HG03025 (cell line): ENCODE data around the gene PCBP1.
"Not testable (repeated sequence)": the region's sequence is repeated elsewhere in the genome, so short reads cannot be mapped to it uniquely, and the experiment has no call there.

Experiments
- ATAC-seq: cut with Tn5 transposase; IDR thresholded peaks from one replicate; pipeline ENCODE4 v1.9.1; 2021; ENCODE audit warnings: mild to moderate bottlenecking, moderate library complexity; ENCODE audit not compliant: unreplicated experiment, low FRiP score

The PCBP1 gene

DNA sequence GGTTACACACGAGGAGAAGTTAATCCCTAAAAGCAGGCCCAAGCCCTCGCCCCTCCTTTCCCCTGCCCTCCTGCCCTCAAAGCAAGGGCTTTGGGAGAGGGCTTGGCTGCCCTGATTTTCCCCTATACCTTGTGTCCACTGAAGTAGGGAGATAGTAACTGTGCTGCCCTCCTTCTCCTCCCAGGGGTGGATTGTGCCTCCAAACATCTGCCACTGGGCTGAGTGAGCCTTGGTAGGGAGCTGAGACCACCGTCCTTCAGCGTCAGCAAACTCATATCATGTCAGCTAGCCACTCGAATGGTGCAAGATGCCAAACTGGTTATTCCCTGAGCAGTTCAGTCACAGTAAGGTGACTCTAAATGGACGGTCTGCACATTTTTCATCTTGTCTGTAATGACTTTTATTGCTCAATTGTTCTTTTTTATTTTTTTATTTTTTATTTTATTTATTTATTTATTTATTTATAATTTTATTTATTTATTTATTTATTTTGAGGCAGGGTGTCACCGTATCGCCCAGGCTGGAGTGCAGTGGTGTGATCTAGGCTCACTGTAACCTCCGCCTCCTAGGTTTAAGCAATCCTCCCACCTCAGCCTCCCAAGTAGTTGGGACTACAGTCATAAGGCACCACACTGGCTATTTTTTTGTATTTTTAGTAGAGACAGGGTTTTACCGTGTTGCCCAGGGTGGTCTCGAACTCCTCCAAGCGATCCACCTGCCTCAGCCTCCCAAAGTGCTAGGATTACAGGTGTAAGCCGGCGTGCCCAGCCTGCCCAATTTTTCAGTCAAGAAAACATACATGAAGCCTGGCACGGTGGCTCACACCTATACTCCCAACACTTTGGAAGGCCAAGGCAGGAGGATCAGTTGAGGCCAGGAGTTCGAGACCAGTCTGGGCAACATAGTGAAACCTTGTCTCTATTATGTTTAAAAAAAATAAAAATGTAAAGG lies 8.7 kb downstream of the PCBP1 start:
- no peak for ATAC-seq

DNA sequence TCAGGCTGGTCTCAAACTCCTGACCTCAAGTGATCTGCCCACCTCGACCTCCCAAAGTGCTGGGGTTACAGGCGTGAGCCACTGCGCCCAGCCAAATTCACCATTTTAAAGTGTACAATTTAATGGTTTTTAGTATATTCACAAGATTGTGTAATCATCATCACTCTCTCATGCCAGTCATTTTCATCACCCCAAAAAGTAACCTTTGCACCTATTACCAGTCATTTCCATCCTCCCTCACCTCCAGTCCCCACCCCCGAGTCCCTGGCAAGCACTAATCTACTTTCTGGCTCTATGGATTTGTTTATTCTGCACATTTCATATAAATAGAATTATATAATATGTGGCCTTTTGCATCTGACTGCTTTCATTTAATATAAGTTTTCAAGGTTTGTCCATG lies 10.8 kb downstream of the PCBP1 start:
- no peak for ATAC-seq

DNA sequence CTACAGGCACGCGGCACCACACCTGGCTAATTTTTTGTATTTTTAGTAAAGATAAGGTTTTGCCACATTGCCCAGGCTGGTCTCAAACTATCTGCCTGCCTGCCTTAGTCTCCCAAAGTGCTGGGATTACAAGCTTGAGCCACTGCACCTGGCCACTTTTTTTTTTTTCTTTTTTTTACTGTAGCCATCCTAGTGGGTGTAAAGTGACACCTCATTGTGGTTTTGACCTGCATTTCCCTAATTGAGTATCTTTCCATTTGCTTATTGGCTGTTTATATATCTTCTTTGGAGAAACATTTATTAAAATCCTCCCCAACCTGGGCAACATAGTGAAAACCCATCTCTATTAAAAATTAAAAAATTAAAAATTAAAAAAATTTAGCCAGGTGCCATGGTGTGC lies 12.0 kb downstream of the PCBP1 start:
- ATAC-seq: no peak

DNA sequence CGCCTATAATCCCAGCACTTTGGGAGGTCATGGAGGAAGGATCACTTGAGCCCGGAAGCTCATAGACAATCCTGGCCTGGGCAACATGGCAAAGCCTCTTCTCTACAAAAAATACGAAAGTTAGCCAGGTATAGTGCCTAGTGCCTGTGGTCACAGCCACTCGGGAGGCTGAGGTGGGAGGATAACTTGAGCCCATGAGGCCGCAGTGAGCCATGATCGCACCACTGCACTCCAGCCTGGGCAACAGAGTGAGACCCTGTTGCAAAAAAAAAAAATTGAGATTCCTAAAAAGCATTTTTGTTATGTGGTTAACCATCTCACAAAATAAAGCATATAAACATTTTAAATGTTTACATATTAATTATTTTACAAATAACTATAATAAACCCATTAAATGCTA lies 13.9 kb downstream of the PCBP1 start:
- ATAC-seq: no peak

DNA sequence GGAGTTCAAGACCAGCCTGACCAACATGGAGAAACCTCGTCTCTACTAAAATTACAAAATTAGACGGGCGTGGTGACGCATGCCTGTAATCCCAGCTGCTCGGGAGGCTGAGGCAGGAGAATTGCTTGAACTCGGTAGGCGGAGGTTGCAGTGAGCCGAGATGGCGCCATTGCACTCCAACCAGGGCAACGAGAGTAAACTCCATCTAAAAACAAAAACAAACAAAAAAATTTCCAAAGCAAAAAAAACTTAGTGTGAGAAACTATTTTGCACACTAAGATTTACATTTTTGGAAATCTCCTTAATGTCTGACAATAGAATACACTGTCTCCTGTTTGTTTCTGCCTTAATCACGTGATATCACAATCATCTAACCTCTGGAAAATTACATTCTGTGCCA lies 14.4 kb downstream of the PCBP1 start:
- ATAC-seq: not testable (repeated sequence)

DNA sequence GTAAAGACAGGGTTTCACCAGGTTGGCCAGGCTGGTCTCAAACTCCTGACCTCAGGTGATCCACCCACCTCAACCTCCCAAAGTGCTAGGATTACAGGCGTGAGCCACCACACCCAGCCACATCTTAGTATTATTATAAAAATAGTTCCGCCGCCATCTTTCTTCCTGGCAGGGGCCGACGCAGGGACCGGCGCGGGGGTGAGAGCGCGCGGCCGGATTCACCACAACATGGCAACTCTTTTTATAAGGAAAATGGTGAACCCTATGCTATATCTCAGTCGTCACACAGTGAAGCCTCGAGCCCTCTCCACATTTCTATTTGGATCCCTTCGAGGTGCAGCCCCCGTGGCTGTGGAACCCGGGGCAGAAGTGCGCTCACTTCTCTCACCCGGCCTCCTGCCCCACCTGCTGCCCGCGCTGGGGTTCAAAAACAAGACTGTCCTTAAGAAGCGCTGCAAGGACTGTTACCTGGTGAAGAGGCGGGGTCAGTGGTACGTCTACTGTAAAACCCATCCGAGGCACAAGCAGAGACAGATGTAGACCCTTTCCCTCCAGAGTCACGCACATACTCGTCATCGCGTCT lies 15.1 kb downstream of the PCBP1 start:
- ATAC-seq: not testable (repeated sequence)

DNA sequence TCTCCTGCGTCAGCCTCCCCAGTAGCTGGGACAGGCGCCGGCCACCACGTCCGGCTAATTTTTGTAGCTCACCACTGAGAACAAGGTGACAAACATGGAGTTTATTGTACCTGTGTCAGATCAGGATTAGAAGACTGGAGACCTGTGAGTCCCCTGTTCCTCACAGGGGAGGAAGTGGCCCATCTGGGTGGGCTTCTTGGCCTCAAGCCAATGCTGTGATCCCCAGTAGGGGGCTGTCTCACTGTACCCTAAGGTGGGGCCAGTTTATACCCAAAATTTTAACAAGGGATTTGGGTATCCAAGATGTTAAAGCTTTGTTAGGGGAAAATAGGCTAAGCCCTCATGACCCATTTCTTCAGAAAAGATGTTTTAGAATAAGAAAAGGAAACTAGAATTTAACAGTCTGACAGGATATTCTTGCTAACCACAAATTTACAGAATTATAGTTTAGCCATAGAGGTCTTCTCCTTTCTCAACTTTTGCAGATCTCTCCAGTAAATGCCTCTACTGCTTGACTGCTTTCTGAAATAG lies 16.3 kb downstream of the PCBP1 start:
- ATAC-seq: no peak

DNA sequence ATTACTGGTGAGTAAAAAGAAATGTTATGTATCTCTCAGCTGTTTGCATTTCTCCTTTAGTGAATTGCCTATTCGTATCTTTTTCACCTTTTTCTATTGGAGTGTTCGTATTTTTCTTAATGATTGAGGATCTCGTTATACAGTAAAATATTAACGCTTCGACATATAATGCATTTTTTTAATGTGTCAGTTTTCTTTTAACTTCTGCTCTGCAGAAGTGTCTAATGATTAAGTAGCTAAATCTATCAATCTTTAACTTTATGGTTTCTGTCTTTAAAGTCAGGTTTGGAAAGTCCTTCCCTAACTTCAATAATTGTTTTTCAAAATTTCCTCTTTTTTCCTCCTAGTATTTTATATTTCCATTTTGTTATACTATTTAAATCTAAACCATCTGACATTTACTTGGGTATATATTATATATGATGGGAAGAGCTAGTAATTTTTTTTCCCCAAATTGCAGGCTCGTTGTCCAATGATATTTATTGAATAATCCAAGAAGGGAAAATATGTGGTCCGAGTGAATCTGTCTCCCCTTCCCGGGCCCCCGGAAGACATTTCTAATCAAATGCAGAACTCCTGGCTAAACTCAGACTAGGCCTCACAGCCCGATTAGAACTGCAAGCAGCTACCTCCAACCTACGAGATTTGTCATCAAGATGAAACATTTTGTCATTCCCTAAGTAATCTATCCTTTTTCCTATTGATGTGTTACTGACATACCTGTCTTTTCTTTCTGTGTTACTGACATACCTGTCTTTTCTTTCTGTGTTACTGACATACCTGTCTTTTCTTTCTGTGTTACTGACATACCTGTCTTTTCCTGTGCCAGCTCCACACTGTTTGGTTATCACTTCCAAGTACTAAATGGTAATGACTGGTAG lies 17.2 kb downstream of the PCBP1 start:
- no peak for ATAC-seq

DNA sequence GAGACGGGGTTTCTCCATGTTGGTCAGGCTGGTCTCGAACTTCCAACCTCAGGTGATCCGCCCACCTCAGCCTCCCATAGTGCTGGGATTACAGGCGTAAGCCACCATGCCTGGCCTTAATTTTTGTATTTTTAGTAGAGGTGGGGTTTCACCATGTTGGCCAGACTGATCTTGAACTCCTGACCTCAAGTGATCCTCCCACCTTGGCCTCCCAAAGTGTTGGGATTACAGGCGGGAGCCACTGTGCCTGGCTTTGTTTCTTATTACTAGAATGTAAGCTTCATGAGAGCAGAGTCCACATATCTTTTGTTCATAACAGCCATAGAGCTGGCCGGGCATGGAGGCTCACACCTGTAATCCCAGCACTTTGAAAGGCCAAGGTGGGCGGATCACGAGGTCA lies 18.9 kb downstream of the PCBP1 start:
- not testable (repeated sequence) for ATAC-seq

DNA sequence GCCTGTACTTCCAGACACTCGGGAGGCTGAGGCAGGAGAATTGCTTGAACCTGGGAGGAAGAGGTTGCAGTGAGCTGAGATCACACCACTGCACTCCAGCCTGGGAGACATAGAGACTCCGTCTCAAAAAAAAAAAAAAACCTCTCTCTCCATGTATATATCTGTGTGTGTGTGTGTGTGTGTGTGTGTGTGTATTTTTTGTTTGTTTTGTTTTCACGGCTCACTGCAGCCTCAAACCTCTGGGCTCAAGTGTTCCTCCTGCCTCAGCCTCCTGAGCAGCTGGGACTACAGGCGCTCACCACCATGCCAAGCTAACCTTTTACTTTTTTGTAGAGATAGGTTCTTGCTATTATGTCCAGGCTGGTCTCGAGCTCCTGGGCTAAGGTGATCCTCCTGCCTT lies 23.1 kb downstream of the PCBP1 start:
- not testable (repeated sequence) for ATAC-seq

DNA sequence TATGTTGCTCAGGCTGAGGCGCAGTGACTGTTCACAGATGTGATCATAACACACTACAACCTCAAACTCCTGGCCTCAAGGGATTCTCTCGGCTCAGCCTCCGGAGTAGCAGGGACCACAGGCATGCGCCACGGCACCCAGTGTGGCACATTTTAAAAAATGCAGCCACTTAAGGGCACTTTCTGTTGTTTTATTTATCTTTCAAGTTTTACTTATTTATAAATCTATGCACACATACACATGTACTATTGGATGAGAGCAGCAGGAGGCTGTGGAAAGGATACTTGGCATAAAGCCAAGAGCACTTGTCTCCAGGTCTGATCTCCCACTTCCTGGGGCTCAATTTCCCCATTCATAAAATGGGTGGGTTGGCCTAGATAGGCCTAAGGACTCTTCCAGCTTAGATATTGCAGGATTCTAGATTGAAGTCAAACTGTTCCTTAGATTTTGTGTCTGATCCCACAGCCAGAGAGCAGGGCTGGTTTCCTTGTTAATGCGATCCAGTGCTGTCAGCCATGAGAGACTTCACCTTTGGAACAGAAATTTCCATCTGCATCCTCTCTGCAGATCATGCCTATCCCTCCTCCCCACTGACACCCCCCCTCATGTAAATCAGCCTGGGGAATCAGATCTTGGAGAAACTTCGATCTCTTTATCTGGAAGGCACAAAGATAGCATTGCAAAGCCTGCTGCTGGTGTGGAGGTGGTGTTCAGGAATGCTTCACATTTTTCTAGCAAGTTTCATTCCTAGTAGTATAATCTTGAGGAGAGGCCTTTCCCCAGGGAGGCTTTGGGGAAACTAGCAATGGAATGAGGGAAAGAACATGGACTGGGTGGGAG lies 24.7 kb downstream of the PCBP1 start:
- ATAC-seq: no peak

DNA sequence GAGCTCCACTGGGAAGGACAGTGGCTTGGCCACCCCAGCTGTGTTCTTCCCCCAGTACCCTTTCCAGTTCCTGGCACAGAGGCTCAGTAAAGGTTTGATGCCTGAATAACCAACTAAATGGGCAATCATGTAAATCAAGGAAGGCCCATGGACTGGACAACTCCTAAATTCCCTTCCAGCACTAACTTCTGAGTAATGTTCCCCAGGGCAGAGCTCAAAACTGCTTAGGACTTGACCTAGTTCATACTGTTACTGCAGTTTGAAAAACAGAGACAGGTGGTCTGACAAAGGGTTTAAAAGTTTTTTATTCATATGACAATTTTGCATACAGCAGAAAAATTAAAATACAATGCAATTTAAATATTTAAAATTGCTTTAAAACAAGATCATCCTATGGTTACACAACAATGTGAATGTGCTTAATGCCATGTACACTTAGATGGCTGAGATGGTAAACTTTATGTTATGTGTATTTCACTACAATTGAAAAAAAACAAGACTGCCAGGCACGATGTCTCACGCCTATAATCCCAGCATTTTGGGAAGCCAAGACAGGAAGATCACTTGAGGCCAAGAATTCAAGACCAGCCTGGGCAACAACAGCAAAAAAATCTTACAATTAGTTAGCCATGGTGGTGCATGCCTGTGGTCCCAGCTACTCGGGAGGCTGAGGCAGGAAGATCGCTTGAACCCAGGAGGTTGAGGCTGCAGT lies 26.2 kb downstream of the PCBP1 start:
- no peak for ATAC-seq

DNA sequence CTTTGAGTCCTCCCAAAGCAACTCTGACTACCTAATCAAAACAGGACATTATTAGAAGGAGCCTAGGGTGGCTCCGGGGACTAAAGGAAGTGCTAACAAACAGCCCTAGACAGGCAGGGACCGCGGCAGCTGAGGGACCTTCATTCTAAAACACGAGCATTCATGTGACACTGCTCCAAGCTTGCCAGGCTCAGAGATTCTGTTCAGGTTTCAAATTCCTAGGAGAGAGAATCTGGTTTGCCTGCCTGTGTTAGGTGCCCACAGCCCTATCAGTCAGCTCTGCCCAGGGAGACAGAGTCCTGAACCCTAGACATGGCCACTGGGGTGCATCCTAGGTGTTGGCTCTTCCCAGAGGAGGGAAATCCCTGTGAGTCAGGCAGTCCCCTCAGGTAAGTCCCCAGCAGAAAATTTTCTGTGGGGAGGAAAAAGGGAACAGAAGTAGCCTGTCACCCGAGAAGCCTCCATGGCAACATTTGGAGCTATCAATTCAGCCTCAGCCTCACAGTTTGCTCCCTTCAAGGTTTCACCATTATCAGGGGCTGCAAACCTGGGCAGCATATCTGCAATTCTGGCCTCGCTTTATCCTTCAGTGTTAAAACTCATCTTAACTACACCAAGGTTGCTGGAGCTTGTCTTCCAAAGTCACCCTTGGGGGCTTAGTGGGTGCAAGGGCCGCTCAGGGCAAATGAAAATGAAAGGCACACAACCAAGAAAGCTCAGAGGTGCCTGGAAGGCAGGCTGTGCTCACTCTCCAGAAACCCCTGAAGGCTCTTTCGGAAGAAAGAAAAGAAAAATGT lies 28.6 kb downstream of the PCBP1 start:
- peak; percentile 52 for ATAC-seq

DNA sequence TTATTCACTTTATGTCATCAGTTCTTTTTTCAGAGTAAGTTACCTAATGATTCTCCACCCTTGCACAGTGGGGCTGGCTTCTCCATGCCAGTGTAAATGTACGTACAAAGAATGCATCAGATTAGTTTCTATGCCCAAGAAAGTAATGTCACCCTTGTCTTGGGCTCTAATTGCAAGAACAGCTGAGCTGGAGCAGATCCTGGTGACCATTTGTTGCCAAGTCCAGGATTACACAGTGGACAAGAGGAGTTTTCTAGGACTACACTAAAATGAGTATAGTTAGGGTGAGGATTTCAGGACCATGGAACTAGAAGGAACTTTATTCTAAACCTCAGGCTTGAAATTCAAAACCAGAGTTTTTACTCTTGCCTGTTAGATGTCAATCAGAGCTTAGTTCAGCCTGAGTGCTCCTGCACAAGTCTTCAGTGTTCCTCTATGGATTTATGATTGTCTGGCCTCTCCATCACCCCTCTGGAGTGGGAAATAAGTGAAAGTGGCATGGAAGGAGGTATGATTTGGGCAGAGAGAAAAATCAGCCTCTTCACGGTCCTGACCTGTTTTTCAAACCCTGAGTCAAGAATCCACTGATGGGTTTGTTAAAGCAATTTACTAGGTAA lies 29.8 kb downstream of the PCBP1 start:
- ATAC-seq: no peak

DNA sequence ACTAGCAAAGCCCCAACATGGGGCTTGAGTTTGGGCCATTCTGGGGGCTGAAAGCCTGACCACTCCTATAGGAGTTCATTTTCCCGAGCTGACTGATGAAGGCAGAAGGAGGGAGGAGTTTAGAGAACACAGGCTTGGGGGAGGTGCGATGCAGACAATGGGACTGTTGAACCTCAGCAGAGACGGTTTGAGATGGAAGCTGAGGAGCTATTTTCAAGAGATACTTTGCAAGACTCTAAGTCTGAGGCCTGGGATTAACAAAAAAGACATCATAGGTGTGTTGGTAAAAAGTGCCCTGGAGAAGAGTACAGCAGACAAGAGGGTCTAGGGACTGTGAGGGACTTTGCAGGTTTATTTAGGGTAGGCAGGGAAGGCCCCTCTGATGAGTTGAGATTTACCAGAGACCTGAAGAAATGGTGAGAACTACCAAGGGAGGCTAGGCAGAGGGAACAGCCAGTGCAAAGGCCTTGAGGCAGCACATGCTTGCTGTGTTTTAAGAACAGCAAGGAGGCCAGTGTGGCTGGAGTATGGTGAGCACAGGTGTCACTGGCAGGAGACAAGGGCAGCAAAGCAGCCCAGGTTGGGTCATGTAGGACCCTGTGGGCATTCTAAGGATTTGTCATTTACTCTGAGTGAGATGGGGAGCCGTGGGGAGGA lies 31.6 kb downstream of the PCBP1 start:
- no peak for ATAC-seq

DNA sequence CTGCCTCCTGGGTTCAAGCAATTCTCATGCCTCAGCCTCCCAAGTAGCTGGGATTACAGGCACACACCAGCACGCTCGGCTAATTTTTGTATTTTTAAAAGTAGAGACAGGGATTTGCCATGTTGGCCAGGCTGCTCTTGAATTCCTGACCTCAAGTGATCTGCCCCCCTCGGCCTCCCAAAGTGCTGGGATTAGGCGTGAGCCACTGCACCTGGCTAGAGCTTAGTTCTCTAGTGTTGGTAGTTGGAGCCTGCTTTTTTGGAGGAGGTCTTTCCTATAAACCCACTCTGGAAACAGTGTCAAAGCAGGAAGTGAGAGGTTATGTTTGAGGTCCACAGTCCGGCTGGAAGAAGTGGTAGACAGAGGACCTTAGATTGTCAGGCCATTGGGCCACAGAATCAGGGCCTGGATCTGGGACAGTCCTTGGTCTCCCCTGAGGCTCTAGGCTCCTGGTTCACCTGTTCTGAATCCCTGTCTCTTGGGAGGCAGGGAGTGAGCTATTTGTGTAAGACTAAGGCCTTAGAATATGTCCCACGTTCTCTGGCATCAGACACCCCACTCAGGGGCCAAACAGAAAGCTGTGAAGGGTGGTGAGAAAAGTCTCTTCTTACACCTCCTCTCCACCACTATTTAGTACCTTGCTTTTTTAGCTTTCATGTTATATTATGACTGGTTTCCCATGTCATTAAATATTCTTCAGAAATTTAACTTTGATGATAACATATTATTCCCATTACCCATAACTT lies 34.5 kb downstream of the PCBP1 start:
- no peak for ATAC-seq

DNA sequence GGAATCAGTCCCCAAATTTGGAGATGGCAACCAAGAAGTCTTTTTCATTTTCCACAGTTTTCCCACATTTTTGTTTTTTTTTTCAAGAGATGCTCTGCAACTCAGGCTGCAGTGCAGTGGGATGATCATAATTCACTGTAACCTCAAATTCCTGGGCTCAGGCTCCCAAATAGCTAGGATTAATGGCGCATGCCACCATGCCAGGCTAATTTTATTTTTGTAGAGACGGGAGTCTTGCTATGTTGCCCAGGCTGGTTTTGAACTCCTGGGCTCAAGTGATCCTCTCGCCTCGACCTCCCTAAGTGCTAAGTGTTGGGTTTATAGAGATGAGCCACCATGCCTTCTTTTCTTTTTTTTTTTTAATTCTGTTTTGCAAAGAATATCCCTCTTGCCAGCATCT lies 35.2 kb downstream of the PCBP1 start:
- ATAC-seq: no peak
